ENCODE measurements around the gene ELFN1.

Gene ELFN1

GRCh38 chr7:1732645-1733044, 62.6 kb downstream of the ELFN1 start:
- no peak for DNase-seq (ENCODE audit: low read depth, low spot score)
- no peak overlapping the region for H3K4me3 ChIP-seq (ENCODE audit: low read length)

GRCh38 chr7:1733206-1733907, 63.3 kb downstream of the ELFN1 start:
- DNase-seq (ENCODE audit: low read depth, low spot score) = no peak
- H3K4me3 ChIP-seq (ENCODE audit: low read length) = no peak overlapping the region

GRCh38 chr7:1733908-1734730, 64.0 kb downstream of the ELFN1 start:
- no peak overlapping the region for H3K4me3 ChIP-seq (ENCODE audit: low read length)

DNA sequence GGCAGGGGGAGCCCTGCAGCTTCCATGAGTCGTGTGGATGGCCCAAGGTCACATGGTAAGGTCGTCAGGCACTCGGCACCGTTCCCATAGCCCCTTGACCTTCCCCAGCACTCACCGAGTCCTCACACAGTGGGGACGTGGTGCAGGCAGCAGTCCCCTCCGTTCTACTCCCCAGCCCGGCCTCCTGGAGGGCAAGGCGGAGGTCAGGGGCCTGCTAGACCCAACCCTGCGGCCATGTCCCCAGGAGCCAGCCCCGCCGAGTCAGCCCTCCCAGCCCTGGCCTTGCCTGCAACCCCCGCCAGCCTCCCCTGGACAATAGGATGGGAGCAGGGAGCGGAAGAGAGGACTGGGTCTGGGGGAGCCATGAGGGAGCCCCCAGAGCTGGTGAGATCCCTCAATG, 65.2 kb downstream of the ELFN1 start:
- no peak for DNase-seq (ENCODE audit: low read depth, low spot score)
- H3K4me3 ChIP-seq (ENCODE audit: low read length) = no peak overlapping the region

More at GRCh38 chr7:1733908-1734730, 64.0 kb downstream of the ELFN1 start:
- DNase-seq (ENCODE audit: low read depth, low spot score) = no peak

DNA sequence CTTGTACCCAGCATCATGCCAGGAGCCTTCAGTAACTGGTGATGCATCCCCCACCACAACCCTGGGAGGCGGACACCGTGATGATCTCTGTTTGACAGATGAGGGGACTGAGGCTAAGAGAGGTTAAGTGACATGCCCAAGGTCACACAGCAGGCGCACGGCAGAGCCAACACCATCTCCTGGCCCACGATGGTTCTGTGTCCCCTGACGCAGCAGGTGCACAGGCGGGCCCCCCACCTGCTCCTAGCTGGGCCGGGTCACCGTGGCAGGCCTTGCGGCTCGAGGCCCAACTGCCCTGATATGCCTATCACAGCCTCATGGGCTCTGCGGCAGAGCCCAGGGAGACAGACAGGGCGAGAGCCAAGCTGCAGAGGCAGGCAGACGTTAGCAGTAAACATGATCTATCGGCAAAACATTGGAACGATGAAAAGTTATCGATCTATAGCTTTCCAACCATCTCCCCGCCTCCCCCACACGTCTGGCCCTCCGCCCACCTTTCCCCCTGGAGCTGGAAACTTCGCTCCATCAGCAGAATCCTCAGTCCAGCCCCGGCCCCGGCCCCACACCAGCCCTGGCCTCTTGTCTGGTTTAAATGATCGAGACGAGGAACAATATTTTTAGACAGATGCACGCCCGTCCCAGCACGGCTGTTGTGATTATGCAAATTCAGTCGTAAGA, 65.9 kb downstream of the ELFN1 start:
- no peak for DNase-seq (ENCODE audit: low read depth, low spot score)
- H3K4me3 ChIP-seq (ENCODE audit: low read length) = no peak overlapping the region

GRCh38 chr7:1736484-1736817, 66.4 kb downstream of the ELFN1 start:
- DNase-seq (ENCODE audit: low read depth, low spot score) = no peak
- H3K4me3 ChIP-seq (ENCODE audit: low read length) = no peak overlapping the region

DNA sequence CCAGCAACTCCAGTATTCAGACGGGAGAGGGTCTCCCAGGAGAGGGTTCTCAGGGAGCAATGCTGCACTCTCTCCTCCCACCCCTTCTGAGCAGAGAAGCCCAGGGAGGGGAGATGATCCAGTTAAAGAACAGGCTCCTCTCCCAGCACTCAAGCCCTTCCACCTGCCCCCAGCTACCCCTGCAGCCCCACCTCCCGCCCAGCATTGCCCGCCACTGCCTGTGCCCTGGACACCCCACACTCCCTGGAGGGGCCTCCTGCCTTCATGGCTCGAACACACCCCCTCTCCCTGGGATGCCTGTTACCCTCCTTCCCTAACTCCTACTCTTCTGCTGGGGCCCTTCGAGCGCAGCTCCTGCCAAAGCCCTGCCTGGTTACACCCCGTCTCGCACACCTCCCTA, 66.8 kb downstream of the ELFN1 start:
- DNase-seq (ENCODE audit: low read depth, low spot score) = no peak
- H3K4me3 ChIP-seq (ENCODE audit: low read length) = no peak overlapping the region

DNA sequence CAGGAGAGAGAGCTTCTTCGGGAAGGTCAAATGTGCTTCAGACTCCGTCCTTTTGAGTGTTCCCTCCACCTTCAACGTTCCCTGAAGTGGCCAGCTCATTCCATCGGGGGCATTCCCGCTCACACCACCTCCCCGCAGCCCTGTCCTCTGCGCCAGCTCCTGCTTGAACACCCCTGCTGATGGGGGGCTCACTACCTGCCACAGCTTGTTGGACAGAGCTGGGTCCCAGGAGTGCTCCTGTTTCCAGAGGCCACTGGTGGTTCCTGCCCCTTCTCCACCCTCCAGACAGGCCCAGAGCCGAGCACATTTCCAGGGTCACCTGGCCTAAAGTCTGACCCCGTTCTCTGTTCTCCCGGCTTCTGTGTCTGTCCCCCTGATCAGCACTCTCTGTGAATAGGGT, 67.4 kb downstream of the ELFN1 start:
- no peak overlapping the region for H3K4me3 ChIP-seq (ENCODE audit: low read length)

GRCh38 chr7:1737956-1738355, 67.9 kb downstream of the ELFN1 start:
- DNase-seq (ENCODE audit: low read depth, low spot score) = no peak
- no peak overlapping the region for H3K4me3 ChIP-seq (ENCODE audit: low read length)

More for the DNA sequence above, 67.4 kb downstream of the ELFN1 start:
- DNase-seq (ENCODE audit: low read depth, low spot score) = no peak

DNA sequence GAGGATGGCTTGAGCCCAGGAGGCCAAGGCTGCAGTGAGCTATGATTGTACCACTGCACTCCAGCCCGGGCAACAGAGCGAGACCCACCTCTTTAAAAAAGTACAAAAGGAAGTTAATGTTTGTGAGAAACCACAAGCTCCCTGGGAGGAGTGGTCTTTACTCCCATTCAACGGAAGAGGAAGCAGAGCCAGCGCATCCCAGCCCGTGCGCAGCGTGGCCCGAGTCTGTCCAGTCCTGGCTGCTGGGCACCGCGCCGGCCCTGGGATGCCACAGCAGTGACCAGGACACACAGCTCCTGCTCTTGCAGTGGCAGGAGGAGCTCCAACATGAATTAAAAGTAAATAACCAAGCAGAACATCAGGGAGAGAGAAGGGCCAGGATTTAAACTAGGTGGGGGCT, 68.4 kb downstream of the ELFN1 start:
- DNase-seq (ENCODE audit: low read depth, low spot score) = no peak
- H3K4me3 ChIP-seq (ENCODE audit: low read length) = no peak overlapping the region

DNA sequence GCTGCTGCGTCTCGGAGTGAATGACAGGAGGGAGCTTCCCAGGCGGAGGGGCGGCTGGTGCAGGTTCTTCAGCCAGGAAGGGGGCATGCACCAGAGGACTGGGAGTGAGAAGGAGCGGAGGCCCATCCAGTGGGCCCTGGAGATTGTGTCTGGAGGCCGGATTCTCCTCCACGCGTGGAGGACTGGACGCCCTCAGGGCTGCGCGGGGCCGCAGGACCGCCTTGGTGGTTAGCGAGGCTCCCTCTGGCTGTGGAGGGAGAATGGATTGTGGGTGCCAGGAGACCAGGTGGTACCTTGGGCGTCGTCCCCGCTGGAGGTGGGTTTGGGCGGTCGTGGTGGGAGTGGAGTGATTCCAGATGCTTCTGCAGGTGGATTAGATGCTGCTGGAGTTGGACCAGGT, 68.9 kb downstream of the ELFN1 start:
- H3K4me3 ChIP-seq (ENCODE audit: low read length) = no peak overlapping the region
- no peak for DNase-seq (ENCODE audit: low read depth, low spot score)

GRCh38 chr7:1739593-1739992, 69.5 kb downstream of the ELFN1 start:
- DNase-seq (ENCODE audit: low read depth, low spot score) = no peak
- no peak overlapping the region for H3K4me3 ChIP-seq (ENCODE audit: low read length)

DNA sequence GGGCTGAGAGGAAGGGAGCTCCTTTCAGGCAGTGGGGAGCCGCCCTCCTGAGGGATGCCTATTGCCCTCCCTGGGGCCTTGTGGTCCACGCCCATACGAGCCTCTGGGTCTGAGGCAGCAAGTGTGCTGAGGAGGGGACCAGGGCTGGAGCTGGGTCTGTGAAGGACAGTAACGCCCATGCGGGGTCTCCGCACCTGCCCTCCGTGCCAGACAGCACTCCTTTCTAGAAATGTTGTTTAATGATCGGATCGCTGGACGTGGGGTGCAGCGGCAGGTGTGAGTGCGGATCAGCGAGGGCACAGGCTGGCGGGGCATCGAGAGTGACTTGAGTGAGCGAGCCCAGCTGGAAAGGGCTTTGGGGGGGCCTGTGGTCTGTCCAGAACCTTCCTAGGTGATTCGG, 70.1 kb downstream of the ELFN1 start:
- no peak for DNase-seq (ENCODE audit: low read depth, low spot score)
- H3K4me3 ChIP-seq (ENCODE audit: low read length) = no peak overlapping the region

DNA sequence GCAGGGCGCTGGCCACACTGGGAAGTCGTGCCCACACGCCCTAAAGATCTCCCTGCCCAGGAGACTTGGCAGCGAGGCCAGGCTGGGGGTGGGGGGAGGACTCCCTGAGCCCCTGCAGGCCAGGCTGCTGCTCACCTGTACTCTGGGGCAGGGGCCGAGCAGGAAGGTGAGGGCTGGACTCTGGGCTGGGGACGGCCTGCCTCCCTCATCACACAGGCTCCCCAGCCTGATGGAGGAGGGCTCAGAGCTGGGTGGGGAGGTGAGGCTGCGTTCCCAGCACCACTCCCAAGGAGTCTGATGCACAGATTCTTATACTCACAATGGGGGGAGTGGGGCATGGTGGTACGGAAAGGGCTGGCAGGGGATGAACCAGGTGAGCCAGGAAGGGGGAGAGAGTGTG, 71.2 kb downstream of the ELFN1 start:
- no peak for DNase-seq (ENCODE audit: low read depth, low spot score)
- no peak overlapping the region for H3K4me3 ChIP-seq (ENCODE audit: low read length)

DNA sequence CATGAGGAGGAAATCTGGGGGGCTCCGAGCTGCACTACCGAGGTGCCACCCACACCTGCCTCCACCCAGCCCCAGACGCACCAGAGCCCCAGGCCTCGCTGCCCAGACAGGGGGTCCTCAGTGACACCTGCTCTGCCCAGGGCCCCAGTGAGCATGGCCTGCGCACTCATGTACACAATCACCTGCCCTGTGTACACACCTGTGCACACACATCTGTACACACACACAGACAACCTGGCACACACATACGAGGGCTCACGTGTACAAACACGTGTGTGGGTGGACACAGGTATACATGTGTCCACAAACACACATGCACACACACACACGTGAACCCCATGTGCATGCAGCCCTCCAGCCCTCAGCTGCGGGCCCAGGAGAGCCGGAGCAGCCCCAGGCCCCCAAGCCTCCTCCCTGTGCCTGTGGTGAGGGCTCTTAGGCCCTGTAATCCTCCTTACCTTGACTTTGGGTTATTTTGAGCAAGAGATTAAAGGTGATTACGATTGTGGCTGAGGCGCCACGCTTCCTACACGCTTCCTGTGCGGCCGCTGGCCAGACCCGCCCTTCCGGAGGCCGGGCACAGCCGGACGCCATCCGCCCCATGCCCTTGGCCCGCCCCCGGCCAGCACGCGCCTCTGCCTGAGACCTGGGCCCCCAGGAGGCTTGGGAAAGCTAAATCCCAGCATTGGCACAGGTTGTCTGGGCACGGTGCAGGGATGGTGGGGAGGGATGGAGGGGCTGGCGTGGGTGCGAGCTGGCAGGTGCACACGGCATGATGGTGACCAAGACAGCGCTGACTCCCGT, 71.9 kb downstream of the ELFN1 start:
- DNase-seq (ENCODE audit: low read depth, low spot score) = no peak
- H3K4me3 ChIP-seq (ENCODE audit: low read length) = no peak overlapping the region

DNA sequence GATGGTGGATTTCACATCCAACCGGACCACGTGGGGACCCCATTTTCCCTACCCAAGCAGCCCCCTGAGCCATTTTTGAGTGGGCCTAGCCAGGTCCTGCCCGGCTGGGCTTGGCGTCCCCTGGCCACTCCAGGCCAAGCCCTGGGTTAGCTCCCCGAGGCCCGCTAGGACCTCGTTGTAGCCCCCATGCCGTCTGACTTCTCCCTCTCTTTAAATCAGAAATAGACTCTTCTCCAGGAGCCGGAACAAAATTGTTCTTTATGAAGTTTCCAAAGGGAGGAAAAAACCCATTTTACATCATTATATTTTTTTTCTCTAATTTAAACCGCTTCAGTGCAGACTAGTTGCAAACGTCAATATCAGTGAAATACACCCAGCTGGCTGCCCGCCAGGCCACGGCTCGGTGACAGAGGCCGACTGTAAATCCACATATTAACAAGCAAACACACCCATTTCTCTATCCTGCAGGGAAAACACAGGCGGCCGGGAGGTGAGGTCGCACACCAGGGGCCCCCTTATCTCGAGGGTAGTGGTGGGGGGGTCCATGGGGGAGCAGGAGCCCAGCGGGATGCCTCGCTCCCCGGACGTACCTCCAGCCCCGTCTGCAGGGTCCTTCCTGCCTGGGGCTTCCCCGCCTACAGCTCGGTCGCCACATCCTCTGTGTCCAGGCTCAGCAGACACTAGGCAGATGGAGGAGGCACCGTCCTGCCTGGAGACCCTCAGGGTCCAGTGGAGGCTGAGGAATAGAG, 72.7 kb downstream of the ELFN1 start:
- H3K4me3 ChIP-seq (ENCODE audit: low read length) = no peak overlapping the region
- no peak for DNase-seq (ENCODE audit: low read depth, low spot score)

DNA sequence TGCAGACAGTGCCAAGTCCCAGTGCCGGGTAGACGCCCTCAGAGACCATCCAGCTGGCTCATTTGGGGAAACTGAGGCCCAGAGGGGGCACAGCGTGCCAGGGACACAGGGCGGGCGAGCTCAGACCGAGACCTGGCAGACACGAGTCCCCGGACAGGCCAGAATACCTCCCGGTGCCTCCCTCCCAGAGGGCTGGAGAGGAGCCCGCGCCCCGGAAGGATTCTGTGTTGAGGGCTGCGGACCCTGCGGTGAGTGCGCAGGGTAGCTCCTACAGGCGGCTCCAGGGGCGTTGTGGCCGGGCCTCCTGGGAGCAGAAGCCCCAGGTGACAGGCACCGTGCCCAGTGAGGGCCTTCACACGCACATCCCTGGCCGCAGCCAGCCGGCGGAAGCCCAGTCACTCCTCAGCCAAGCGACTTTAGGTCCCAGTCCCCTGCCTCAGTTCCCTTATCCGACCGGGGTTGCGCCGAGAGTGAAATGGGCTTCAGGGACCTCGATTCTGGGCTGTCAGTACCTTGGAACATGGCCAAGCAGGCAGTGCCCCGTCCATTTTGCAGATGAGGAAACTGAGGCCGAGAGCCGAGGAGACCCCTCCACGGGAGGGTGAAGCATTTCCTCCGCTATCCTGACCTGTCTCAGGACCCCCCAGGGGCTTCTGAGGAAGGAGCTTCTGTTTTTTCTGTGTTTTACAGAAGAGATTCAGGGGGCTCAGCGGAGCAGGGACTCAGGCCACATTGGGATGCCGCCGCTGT, 73.6 kb downstream of the ELFN1 start:
- DNase-seq (ENCODE audit: low read depth, low spot score) = no peak
- no peak overlapping the region for H3K4me3 ChIP-seq (ENCODE audit: low read length)

DNA sequence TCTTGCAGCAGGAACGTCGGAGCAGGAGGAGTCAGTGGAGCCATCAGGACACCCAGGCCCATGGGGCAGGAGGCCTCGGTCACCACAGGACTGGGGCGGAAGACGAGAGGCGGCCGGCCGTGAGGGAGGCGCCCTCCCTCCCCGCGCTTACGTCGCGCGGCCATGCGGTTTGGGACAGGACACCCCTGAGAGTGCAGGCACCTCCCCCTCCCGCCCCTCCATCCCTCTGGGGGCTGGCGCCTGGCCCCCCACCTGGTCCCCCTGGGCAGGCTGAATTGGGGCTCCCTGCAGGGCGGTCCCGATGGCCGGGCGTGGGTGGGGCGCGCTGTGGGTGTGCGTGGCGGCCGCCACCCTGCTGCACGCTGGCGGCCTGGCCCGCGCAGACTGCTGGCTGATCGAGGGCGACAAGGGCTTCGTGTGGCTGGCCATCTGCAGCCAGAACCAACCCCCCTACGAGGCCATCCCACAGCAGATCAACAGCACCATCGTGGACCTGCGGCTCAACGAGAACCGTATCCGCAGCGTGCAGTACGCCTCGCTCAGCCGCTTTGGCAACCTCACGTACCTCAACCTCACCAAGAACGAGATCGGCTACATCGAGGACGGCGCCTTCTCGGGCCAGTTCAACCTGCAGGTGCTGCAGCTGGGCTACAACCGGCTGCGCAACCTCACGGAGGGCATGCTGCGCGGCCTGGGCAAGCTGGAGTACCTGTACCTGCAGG, 74.4 kb downstream of the ELFN1 start:
- DNase-seq (ENCODE audit: low read depth, low spot score) = no peak

More for the DNA sequence above, 74.4 kb downstream of the ELFN1 start:
- no peak overlapping the region for H3K4me3 ChIP-seq (ENCODE audit: low read length)
